Adipose tissue (tissue), 3 donors: ENCODE measurements around the gene PARD6A. TPM values are rescaled to one million over a fixed set of nuclear protein-coding genes. Genes with fewer than 3 reads are reported as not detected.

Experiments used
- H3K27ac ChIP-seq: one replicate; pipeline ENCODE4 v1.5.1; 2013; ENCODE audit warnings: low read depth, low read length
- WGBS, 3 donors: extraction: QIAGEN DNeasy Blood & Tissue Kit; methylation state at CpG; one replicate each; pipeline ENCODE4 v1.1.7; 2013; 5-methylcytosine and 5-hydroxymethylcytosine counted together
- polyA plus RNA-seq, 3 donors: library from polyadenylated mRNA; stranded (reverse); fragments of 200-250 nt; gene quantifications; one replicate each; pipeline ENCODE4 v1.2.3, GENCODE V29; 2013
- donor health status: healthy with polysubstance abuse.
- donor health status: Bipolar disorder and iron deficiency.
- donor health status: healthy.

PARD6A gene
- polyA plus RNA-seq, 3 donors = 1.7 to 24.8 (median 3.4) TPM

DNA sequence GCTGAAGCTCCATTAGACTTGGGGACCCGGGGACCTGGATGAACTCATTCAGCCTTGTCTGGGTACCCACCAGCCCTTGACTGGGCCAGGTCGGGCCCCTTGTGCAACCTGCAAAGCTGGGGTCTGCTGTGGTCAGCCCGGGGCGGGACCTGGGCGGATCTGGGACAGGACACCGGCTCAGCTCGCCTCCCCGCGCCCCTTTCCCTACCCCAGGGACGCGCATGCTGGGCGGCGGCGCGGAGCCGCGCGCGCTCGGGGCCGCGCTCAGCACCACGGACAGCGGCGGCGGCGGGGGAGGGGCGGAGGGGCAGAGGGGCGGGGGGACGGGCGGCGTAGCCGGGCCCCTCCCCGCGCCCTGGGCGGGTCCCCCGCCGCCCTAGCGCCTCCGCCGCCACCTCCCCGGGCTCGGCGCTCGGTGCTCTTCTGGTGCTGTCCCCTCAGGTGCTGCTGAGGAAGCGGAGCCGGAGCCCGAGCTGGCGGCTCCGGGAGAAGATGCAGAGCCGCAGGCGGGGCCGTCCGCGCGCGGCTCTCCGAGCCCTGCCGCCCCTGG lies 8.1 kb upstream of the PARD6A start:
- no peak overlapping the region for H3K27ac ChIP-seq
- WGBS, 3 donors = 8 to 24% (median 21%) methylated on average over 23 to 58 of the region's 59 CpGs

DNA sequence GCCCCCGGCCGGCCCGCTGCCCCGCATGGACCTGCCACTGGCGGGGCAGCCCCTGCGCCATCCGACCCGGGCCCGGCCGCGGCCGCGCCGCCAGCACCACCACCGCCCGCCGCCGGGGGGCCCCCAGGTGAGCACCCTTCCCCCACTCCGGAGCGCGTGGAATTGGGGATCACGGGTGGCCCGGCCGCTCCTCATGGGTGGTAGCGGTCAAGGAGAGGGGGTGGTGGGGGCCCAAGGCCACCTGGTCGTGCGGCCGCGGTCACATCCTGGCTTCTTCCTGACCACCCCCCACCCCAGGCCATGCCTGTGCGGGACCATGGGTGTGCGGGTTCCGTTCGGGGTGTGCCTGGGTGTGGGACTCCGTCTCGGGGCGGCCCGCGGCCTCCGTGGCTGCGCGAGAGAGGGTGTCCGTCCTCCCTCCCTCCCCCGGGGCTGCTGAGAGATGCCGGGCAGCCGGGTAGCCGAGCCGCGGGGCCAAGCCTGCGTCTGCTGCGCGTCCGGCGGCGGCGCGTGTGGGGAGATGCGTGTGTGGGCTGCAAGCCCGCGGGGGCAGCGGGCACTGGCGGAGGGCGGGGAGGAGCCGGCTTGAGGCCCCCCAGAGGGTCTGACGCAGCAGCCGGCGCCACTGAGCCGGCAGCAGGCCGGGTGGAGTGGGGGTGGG lies 7.5 kb upstream of the PARD6A start:
- H3K27ac ChIP-seq = no peak overlapping the region
- WGBS, 3 donors = 13 to 33% (median 23%) methylated on average over 47 to 68 of the region's 68 CpGs

DNA sequence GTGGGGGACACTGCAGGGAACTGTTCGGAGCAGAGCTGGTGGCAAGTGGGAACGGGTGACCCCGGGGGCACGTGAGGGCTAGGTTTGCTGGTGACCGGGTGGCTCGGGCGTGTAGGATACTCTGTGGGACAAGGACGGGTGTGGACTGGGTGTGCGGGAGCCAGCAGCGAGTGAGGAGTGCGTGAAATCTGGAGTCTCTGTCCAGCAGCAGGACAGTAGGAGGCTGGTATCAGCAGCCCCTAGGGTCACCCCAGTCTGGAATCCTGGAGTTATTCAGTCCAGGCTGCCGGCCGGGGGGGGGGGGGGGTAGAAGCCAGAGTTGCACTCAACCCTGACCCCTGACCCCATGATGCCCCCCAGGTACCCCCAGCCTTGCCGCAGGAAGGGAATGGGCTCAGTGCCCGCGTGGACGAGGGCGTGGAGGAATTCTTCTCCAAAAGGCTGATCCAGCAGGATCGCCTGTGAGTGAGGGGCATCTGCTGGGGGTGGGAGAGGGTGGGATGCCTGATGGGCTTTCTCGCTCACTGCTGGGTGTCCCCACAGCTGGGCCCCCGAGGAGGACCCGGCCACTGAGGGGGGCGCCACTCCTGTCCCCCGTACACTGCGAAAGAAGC lies 6.9 kb upstream of the PARD6A start:
- no peak overlapping the region for H3K27ac ChIP-seq
- 30 to 43% (median 39%) methylated on average over 22 to 25 of the region's 25 CpGs for WGBS, 3 donors

DNA sequence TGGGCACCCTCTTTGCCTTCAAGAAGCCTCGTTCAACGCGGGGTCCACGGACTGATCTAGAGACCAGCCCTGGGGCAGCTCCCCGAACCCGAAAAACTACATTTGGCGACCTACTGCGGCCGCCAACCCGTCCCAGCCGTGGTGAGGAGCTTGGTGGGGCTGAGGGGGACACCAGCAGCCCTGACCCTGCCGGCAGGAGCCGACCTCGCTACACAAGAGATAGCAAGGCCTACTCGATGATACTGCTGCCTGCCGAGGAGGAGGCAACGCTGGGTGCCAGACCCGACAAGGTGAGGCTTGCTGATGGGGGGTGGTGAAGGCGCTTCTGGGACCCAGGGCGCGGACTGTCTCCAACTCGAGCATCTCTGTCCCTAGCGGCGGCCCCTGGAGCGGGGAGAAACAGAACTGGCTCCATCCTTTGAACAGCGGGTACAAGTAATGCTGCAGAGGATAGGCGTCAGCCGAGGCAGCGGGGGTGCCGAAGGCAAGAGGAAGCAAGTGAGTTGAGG lies 6.3 kb upstream of the PARD6A start:
- H3K27ac ChIP-seq = no peak overlapping the region

DNA sequence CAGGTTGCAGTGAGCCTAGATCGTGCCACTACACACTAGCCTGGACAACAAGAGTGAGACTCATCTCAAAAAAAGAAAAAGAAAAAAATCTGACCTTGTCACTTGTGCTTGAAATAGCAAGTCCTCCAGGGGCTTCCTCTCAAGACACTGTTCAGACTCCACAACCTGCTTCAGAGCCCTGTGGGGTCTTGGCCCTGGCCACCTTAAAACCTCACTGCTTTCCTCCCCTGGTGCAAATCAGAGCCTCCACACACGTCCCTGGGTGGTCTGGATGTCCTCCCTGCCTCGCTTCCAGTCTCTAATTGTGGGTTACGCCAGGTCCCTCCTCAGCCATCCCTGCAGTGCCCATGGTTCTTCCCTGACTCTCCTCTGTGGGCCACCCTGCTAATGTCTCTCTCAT lies 5.4 kb upstream of the PARD6A start:
- no peak overlapping the region for H3K27ac ChIP-seq
- WGBS, 3 donors = 72 to 83% (median 73%) methylated on average over 4 of the region's 4 CpGs

More for the DNA sequence above, 6.3 kb upstream of the PARD6A start:
- WGBS, 3 donors = 42 to 70% (median 57%) methylated on average over 30 of the region's 30 CpGs

DNA sequence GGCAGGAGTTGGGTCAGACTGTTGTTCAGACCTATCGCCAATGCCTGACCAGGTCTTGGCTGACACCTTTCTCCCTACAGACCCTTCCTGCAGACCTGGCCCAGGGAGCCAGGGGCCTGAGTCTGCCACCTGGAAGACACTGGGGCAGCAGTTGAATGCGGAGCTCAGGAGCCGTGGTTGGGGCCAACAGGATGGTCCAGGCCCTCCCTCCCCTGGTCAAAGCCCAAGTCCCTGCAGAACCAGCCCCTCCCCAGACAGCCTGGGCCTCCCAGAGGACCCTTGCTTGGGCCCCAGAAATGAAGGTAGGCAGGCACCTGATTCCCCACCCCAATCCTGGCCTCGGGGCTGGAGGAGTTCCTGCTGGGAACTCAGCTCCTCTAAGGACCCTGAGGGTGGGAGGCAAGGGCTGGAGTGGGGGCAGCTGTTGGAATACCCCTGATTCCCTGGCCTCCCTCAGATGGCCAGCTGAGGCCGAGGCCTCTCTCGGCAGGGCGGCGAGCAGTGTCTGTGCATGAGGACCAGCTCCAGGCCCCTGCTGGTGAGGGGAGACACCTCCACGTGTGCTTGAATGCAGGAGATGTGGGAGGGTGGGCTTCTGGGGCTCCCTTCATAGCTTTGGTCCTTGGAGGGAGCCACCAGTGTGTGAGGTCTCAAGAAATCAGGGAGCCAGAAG lies 4.3 kb upstream of the PARD6A start:
- 84 to 88% (median 84%) methylated on average over 9 of the region's 9 CpGs for WGBS, 3 donors
- no peak overlapping the region for H3K27ac ChIP-seq

DNA sequence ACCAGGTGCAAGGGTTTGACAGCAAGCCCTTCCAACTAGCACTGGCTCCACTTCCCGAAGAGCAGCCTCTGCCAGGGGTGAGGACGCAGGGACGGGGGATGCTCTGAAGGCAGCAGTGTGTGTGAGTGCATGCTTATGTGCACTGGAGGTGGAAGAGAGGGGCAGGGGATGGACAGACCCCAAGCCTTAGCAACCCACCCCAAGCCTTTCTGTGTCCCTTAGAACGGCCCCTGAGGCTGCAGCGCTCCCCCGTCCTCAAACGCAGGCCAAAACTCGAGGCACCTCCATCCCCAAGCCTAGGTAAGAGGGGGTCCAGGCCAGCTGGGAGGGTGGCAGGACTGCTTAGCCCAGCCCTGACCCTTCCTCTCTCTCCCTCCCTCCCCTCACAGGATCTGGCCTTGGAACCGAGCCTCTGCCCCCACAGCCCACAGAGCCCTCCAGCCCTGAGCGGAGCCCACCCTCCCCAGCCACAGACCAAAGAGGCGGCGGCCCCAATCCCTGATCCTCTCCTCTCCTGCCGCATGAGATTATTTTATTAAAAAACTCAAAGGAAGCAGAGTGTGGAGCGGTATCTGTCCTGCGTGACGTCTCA lies 3.6 kb upstream of the PARD6A start:
- WGBS, 3 donors = 91 to 95% (median 93%) methylated on average over 15 to 16 of the region's 16 CpGs
- no peak overlapping the region for H3K27ac ChIP-seq

DNA sequence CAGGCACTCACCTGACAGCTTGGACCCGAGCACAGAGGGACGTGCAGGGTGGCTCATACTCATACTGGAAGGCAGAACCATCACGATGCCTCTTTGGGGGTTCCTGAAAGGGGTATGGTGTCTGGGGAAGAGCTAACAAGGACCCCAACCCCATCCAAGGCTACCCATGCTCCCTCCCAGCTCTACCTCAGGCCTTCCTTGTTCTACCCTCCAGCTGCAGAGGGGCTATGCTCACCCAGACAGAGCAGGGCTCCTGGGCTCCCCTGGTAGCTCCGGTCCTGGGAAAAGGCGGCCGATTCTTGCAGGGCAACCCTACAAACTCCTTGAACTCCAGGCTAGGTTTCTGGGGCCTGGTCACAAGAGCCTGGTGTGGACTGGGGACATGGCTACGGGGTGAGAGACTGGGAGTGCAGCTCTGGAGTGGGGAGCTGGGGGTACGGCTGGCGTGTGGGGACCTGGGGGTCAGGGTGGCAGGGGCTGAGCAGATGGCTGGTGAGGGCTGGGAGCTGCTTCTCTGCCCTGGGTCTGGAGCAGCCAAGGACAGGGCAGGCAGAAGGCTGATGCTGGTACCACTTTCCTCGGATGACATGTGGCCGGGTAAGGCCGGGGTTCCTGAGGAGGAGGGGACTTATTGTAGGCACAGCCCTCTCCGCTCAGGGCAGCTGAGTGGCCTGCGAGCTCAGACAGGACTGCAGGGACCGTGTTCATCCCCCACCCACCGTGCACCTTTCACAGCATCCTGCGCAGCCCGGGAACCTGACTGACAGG lies 2.8 kb upstream of the PARD6A start:
- H3K27ac ChIP-seq = no peak overlapping the region
- 93 to 95% (median 93%) methylated on average over 18 of the region's 18 CpGs for WGBS, 3 donors

DNA sequence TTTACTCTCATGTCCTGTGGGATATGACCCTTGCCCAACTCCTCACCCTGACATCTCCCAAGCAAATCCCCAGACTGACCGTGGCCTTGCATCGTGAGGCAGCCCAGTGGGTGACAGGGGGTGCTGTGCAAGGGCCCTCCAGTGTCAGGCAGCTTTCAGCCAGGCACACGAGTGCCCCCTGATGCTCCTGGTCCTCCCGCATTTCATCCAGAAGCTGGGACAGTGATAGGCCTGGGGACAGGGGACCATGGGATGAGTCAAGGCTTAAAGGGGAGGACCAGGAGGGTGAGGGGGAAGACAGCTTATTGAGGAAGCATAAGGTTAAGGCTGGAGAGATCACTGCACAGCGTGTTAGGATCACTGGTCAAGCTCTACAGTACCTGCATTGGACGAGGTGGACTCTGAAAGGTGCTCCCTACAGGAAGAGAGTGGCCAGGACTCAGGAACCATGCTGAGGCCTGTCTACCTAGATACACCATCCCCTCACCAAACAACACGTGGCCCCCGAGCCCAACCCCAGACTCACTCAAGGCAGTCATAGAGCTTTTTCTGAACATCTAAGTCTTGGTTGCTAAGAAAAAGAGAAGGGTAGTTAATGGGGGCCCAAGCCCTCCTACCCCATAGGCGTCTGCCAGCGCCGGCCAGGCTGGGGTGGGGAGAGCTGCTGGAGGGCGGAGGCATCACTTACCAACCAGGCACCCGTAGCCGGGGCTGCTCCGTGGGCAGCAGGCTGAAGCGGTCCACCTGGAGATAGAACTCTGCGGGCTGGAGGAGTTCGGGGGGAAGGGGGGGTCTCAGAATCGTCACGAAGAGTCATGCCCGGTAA lies 1.7 kb upstream of the PARD6A start:
- 36 to 42% (median 41%) methylated on average over 21 of the region's 21 CpGs for WGBS, 3 donors
- no peak overlapping the region for H3K27ac ChIP-seq

DNA sequence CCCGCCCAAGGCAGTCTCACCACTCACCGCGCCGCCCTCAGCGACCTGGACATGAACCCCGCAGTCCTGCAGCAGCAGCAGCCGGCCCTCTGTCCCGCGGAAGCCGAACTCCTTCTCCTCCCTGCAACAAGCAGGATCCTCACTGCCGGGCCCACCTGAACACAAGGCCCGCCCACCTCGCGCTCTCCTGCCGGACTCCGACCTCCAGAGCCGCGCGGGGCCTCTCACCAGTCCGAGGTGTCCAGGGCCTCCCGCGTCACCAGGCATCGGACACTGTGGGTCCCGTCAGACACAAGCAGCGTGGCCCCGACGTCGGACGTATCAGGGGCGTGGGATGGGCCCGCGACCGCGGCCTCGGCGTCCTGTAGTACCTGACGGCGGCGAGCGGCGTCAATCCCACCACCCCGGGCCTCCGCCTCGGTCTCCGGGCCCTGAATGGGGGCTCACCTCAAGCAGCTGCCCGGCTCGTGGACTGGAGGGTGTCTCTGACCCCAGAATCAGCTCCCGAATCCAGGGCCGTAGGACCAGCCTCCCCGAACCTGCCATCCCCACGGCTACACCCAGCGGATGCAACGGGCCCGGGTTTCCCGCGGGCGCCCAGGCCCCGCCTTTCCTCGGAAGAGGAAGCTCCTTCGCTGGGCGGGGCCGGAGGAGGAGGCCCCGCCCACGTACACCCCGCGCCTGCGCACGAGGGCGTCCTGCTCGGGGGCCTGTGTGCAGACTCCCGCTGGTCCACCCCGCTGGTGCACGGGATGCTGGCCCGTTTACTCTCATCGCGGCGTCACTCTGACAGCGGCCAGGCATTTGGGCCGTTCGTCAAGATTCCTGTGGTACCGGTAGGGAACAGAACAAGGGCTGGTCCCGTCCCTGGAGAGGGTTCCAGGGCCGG lies 841 bp upstream of the PARD6A start, which contains the start of gene ACD:
TSS of gene ACD (minus strand) at position 586 of the 889 bp plus-strand sequence. CDS start at position 546, 40 bp downstream.
- 0 to 1% (median 0%) methylated on average over 67 to 83 of the region's 83 CpGs for WGBS, 3 donors
- peak within 1 kb of the TSS; percentile 68 for H3K27ac ChIP-seq

DNA sequence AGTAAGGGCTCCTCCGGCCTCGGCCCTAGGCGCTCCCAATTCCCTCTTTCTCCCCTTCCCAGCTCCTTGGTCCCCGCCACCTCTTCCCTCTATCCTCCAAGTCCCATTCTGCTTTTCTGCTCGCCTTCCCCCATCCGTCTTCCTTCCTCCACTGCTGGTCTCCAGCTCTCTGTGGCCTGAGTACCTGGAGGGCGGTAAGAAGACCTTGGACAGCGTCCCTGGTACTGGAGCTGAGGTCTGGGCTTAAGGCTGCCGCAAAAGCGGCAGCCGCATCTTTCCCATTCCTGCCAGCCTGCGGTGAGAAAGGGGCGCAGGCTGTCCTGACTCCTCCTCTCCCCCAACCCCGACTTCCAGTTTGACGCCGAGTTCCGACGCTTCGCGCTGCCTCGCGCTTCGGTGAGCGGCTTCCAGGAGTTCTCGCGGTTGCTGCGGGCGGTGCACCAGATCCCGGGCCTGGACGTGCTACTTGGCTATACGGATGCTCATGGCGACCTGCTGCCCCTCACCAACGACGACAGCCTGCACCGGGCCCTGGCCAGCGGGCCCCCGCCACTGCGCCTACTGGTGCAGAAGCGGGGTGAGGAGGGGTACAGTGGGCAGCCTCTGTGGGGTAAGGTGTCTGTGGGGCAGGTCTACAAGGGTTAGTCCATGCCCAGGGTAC lies 471 bp downstream of the PARD6A start:
- WGBS, 3 donors = 6 to 16% (median 15%) methylated on average over 38 to 39 of the region's 39 CpGs
- H3K27ac ChIP-seq = no peak overlapping the region

DNA sequence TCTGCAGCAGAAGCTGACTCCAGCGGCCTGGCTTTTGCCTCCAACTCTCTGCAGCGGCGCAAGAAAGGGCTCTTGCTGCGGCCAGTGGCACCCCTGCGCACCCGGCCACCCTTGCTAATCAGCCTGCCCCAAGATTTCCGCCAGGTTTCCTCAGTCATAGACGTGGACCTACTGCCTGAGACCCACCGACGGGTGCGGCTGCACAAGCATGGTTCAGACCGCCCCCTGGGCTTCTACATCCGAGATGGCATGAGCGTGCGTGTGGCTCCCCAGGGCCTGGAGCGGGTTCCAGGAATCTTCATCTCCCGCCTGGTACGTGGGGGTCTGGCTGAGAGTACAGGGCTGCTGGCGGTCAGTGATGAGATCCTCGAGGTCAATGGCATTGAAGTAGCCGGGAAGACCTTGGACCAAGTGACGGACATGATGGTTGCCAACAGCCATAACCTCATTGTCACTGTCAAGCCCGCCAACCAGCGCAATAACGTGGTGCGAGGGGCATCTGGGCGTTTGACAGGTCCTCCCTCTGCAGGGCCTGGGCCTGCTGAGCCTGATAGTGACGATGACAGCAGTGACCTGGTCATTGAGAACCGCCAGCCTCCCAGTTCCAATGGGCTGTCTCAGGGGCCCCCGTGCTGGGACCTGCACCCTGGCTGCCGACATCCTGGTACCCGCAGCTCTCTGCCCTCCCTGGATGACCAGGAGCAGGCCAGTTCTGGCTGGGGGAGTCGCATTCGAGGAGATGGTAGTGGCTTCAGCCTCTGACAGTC lies 1.3 kb downstream of the PARD6A start:
- H3K27ac ChIP-seq = no peak overlapping the region
- 67 to 95% (median 94%) methylated on average over 34 of the region's 34 CpGs for WGBS, 3 donors

DNA sequence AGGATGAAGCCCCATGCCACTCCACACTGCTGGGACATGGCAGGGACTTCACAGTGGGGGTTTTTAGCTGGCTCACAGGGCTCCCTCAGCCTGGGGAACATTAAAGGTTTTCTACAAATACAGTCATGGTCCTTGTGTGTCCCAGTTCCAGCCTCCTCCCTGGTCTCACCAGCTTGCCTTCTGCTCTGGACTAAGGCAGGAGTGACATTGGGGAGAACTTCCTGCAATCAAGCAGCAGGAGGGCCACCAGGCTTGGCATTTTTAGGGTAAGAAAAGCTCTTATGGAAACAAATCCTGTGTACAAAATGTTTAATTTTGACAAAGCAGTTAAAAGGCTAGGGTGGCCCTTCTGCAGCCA lies 1.9 kb downstream of the PARD6A start:
- H3K27ac ChIP-seq = no peak overlapping the region

DNA sequence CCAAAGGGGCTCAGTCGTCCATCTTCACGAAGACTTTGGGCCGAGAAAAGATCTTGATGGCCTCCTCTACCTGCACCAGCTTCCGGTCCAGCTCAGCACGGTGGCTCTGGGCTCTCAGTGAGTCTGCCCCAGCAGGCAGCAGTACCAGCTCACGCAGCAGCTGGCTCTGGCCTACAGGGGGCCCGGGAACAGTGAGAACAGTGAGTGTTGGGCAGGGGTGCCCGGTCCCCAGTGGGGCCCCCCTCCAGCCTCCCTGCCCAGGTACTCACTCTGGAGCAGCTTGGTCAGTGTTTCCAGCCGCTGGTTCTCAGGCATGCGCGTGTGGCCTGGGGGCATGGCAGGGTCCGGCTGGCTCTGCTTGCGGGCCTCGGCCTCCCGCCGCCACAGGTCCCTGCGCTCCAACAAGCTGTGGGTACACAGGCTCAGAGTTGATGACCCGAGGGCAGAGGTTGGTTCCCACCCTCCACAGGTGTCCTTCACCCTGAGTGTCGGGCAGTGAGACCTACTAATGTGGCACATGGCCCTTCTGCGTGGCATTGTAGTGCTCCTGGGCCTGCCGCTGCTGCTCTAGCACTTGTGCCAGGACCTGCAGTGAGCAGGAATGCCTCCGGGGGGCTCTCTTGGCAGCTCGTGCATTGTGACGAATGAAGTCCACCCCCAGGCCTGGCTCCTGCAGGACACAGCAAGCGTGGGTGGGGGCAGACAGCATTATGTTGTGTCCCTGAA lies 2.6 kb downstream of the PARD6A start:
- no peak overlapping the region for H3K27ac ChIP-seq
- WGBS, 3 donors = 46 to 86% (median 86%) methylated on average over 25 of the region's 25 CpGs

DNA sequence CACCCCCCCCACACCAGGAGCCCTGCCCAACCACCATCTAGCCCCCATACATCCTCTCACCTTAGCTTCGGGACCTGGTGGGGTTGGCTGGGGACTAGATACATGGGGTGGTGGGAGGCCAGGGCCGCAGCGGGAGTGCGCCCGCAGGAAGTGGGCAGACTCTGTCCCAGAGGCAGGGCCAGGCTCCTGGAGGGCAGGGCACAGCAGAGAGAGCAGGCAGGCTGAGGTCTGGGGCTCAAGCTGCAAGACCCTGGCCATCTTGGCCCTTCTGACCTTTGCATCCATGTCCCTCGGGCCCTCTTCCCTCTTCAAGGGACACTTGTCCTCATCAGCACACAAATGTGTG lies 3.1 kb downstream of the PARD6A start:
- WGBS, 3 donors = 41 to 90% (median 86%) methylated on average over 4 to 6 of the region's 6 CpGs
- H3K27ac ChIP-seq = no peak overlapping the region
